Esophagus muscularis mucosa (tissue), 2 donors: ENCODE results near the gene RAD51B.

ENCODE experiments used
- EP300 ChIP-seq: sonication (generic); formaldehyde crosslinking; IDR thresholded peaks from one replicate; pipeline ENCODE4 v1.6.1; 2017; ENCODE audit warnings: antibody characterized with exemption
- POLR2A ChIP-seq: fragments of 450-650 bp; IDR thresholded peaks from one replicate; pipeline ENCODE4 v1.6.1; 2017; ENCODE audit warnings: antibody characterized with exemption, moderate library complexity, mild to moderate bottlenecking, low read depth

DNA sequence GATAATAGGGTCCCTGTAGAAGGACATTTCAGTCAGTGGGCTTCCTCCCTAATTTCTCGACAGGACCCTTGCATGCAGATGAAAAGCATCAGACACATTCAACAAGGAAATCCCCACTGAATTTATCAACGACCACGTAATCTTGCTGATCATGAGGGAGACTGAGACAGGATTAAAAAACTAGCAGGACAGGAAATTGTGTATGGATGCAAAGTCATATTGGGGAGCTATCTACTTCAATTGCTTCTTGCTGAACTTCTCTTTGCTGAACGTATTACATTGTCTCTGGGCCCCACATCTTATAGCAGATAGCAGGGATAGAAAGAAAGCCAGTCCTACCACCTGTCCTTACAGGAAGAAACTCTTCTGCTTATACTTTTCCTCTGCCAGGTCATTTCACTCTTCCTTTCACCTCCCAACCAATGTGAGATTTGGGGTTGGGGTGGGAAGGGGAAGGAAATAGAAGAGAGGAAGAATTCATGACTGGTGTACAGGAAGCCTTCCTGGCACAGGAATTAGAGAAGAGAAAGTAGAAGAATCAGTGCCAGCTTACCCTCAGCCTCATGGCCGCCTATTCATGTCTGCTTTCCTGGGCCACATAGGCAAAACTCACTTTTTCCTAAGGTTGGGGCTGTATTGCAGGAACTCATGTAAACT is 640.0 kb downstream of the RAD51B start:
- TF ChIP-seq EP300 (no peak), POLR2A (no peak)
